IPS-18a (cell line): ENCODE data around the gene CLUH.
A peak's percentile ranks its signal among the peaks of the same experiment; 100 is the strongest.

ENCODE experiments used
- H3K27ac ChIP-seq: one replicate; pipeline ENCODE4 v1.5.1; 2013; ENCODE audit warnings: low read length
- H3K27me3 ChIP-seq: one replicate; pipeline ENCODE4 v1.6.1; 2013; ENCODE audit warnings: mild to moderate bottlenecking, low read length; ENCODE audit not compliant: control insufficient read depth, insufficient read depth
- H3K36me3 ChIP-seq: one replicate; pipeline ENCODE4 v1.6.1; 2013; ENCODE audit warnings: low read depth, low read length; ENCODE audit not compliant: control insufficient read depth
- H3K4me1 ChIP-seq: one replicate; pipeline ENCODE4 v1.6.1; 2013; ENCODE audit warnings: low read depth, low read length; ENCODE audit not compliant: control insufficient read depth
- H3K4me3 ChIP-seq: one replicate; pipeline ENCODE4 v1.5.1; 2013; ENCODE audit warnings: low read length
- H3K9ac ChIP-seq: one replicate; pipeline ENCODE4 v1.6.1; 2013; ENCODE audit warnings: mild to moderate bottlenecking, low read length, moderate library complexity
- H3K9me3 ChIP-seq: one replicate; pipeline ENCODE4 v1.6.1; 2013; ENCODE audit warnings: low read depth, low read length; ENCODE audit not compliant: control insufficient read depth

The CLUH gene

GRCh38 chr17:2711608-2712299 lies at the start of gene CLUH:
Gene CLUH (minus strand): TSS chr17:2711764. CDS start chr17:2711661, 103 bp downstream.
- Histone ChIP-seq H3K9ac (peak within 1 kb of the TSS; percentile 63), H3K9me3 (no peaks in the 10 kb centered on the region), H3K27ac (no peak within 1 kb of the TSS), H3K4me3 (peak within 1 kb of the TSS; percentile 74), H3K27me3 (peaks cover 18% of the 10 kb centered on the region), H3K36me3 (no peaks in the 10 kb centered on the region), H3K4me1 (peaks cover 12% of the 10 kb centered on the region)

- Histone ChIP-seq H3K27me3 (peaks cover 31% of the 10 kb centered on the region), H3K36me3 (no peaks in the 10 kb centered on the region), H3K9ac (no peak overlapping the region), H3K27ac (no peak overlapping the region), H3K4me1 (peaks cover 5% of the 10 kb centered on the region), H3K4me3 (no peak overlapping the region), H3K9me3 (no peaks in the 10 kb centered on the region)
Observed at GRCh38 chr17:2758870-2759269, 47.3 kb upstream of the CLUH start.

GRCh38 chr17:2755891-2756724 lies 44.5 kb upstream of the CLUH start:
- Histone ChIP-seq H3K4me1 (peaks cover 11% of the 10 kb centered on the region), H3K9ac (no peak overlapping the region), H3K27me3 (peaks cover 33% of the 10 kb centered on the region), H3K9me3 (no peaks in the 10 kb centered on the region), H3K36me3 (no peaks in the 10 kb centered on the region), H3K4me3 (peak overlapping the region; percentile 62), H3K27ac (no peak overlapping the region)

- Histone ChIP-seq H3K27me3 (peaks cover 44% of the 10 kb centered on the region), H3K36me3 (no peaks in the 10 kb centered on the region), H3K4me1 (peaks cover 11% of the 10 kb centered on the region), H3K4me3 (no peak overlapping the region), H3K9ac (no peak overlapping the region), H3K27ac (no peak overlapping the region), H3K9me3 (no peaks in the 10 kb centered on the region)
Observed at GRCh38 chr17:2751491-2751890, 39.9 kb upstream of the CLUH start.

- Histone ChIP-seq H3K9ac (no peak overlapping the region), H3K27me3 (peaks cover 36% of the 10 kb centered on the region), H3K4me1 (peaks cover 10% of the 10 kb centered on the region)
Observed at GRCh38 chr17:2750721-2751120, 39.2 kb upstream of the CLUH start.

GRCh38 chr17:2749784-2750181 lies 38.2 kb upstream of the CLUH start:
- Histone ChIP-seq H3K9me3 (no peaks in the 10 kb centered on the region), H3K36me3 (no peaks in the 10 kb centered on the region), H3K4me3 (peak overlapping the region; percentile 13), H3K27ac (no peak overlapping the region), H3K27me3 (peaks cover 31% of the 10 kb centered on the region), H3K9ac (no peak overlapping the region), H3K4me1 (peaks cover 10% of the 10 kb centered on the region)

More at GRCh38 chr17:2750721-2751120, 39.2 kb upstream of the CLUH start:
- Histone ChIP-seq H3K9me3 (no peaks in the 10 kb centered on the region), H3K27ac (no peak overlapping the region), H3K4me3 (no peak overlapping the region), H3K36me3 (no peaks in the 10 kb centered on the region)

GRCh38 chr17:2749058-2749783 lies 37.7 kb upstream of the CLUH start, which contains the start of gene CCDC92B:
Gene CCDC92B (minus strand): TSS chr17:2749652. CDS start chr17:2735145, 14,507 bp downstream.
- Histone ChIP-seq H3K36me3 (no peaks in the 10 kb centered on the region), H3K4me3 (peak within 1 kb of the TSS; percentile 50), H3K9ac (no peak within 1 kb of the TSS), H3K9me3 (no peaks in the 10 kb centered on the region), H3K27ac (no peak within 1 kb of the TSS), H3K4me1 (peaks cover 10% of the 10 kb centered on the region), H3K27me3 (peaks cover 27% of the 10 kb centered on the region)

GRCh38 chr17:2745317-2746037 lies 33.9 kb upstream of the CLUH start:
- no peak overlapping the region for H3K9ac ChIP-seq
- peaks cover 4% of the 10 kb centered on the region for H3K4me1 ChIP-seq
- no peaks in the 10 kb centered on the region for H3K9me3 ChIP-seq
- H3K4me3 ChIP-seq: no peak overlapping the region
- no peaks in the 10 kb centered on the region for H3K36me3 ChIP-seq
- H3K27me3 ChIP-seq: peaks cover 18% of the 10 kb centered on the region
- H3K27ac ChIP-seq: no peak overlapping the region

- Histone ChIP-seq H3K36me3 (no peaks in the 10 kb centered on the region), H3K9ac (no peak overlapping the region), H3K27me3 (no peaks in the 10 kb centered on the region), H3K4me1 (no peaks in the 10 kb centered on the region), H3K4me3 (no peak overlapping the region), H3K9me3 (no peaks in the 10 kb centered on the region), H3K27ac (no peak overlapping the region)
Observed at GRCh38 chr17:2737693-2738092, 26.1 kb upstream of the CLUH start.

- no peak overlapping the region for H3K27ac ChIP-seq
- H3K4me1 ChIP-seq: no peaks in the 10 kb centered on the region
- H3K9me3 ChIP-seq: no peaks in the 10 kb centered on the region
- H3K27me3 ChIP-seq: no peaks in the 10 kb centered on the region
- H3K4me3 ChIP-seq: no peak overlapping the region
- no peak overlapping the region for H3K9ac ChIP-seq
- H3K36me3 ChIP-seq: no peaks in the 10 kb centered on the region
Observed at GRCh38 chr17:2736956-2737355, 25.4 kb upstream of the CLUH start.

- Histone ChIP-seq H3K4me3 (no peak overlapping the region), H3K4me1 (no peaks in the 10 kb centered on the region), H3K27me3 (no peaks in the 10 kb centered on the region), H3K27ac (no peak overlapping the region), H3K9me3 (no peaks in the 10 kb centered on the region), H3K9ac (no peak overlapping the region), H3K36me3 (no peaks in the 10 kb centered on the region)
Observed at GRCh38 chr17:2735896-2736295, 24.3 kb upstream of the CLUH start.
